Activated CD8-positive, alpha-beta memory T cell treated with anti-CD3 and anti-CD28 coated beads for 48 hours (primary cell): ENCODE measurements around the gene ZBTB7C.

Experiments
- DNase-seq, 3 experiments: peaks; one replicate each; pipeline ENCODE4 v3.0.0-alpha.2; 2020; ENCODE audit warnings: low read depth in 2 of 3, low spot score in 2 of 3

Gene ZBTB7C

DNA sequence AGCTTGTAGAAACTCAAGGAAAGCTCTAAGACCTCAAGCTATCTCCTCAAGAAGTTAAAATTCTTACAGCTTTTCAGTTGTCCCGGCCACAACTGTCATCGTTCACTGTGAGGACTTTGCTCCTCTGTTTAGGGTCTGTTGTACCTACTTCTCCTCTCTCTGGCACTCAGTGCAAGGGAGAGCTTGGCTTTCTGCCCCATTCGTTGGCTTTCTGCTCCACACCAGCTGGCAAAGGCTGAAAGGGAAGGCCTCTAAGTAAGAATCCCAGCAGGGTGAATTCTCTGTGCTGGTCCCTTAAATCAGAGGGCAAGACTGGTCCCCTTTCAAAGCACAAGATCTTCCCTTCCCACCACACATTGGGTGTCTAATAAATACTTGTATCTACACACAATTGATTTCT is 17.3 kb downstream of the ZBTB7C start:
- DNase-seq: no peak

GRCh38 chr18:48390641-48391040 is 18.5 kb downstream of the ZBTB7C start:
- no peak for DNase-seq

DNA sequence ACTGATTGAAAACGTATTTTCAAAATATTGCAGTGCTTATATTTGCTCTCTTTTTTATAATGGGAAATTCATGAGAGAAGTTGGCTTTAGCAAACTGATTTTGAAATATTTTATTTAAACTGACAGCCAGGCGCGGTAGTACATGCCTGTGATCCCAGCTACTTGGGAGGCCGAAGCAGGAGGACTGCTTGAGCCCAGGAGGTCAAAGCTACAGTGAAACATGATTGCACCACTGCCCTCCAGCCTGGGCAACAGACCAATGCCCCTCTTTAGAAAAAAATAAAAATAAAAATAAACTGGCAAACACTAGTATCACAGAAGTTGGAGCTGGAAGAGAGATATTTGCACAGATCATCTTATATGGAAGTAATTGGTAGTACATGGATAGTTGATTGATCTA is 20.7 kb downstream of the ZBTB7C start:
- no peak for DNase-seq

GRCh38 chr18:48387300-48387699 is 21.9 kb downstream of the ZBTB7C start:
- DNase-seq: no peak

DNA sequence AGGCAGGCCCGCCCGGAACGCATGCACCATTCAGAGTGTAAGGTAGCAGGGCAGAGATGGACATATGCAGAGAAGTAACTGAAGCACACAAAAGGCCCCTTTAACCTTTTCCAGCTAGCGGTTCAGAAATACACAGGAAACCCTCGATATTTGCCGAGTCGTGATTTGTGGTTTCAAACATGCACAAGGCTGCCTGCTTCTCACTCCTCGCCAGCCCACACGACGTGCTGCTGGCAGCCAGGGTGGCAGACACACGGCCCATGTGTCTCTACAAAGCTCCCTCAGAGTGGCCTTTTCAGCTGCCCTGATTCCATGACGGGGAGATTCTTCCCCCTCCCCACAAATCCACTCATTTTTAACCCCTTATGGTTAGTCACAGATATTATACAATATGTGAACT is 23.6 kb downstream of the ZBTB7C start:
- no peak for DNase-seq

DNA sequence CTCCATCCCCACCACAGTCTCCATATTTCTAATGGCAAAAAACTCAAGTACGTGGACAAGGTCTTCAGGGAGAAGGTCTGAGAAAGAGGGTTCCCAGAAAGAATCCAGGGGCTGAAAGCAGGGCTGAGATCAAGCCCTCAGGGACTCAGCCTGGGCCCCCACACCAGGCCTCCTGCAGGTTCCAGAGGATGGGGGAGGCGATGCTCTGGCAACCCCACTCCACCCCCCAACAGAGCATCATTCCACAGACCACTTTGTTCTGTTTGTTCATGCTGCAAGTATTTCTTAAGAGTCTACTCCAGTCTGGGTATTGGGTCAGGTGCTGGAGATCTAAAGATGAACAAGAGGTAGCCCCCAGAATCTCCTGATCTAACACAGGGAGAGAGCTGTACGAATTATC is 32.2 kb downstream of the ZBTB7C start:
- DNase-seq: no peak

DNA sequence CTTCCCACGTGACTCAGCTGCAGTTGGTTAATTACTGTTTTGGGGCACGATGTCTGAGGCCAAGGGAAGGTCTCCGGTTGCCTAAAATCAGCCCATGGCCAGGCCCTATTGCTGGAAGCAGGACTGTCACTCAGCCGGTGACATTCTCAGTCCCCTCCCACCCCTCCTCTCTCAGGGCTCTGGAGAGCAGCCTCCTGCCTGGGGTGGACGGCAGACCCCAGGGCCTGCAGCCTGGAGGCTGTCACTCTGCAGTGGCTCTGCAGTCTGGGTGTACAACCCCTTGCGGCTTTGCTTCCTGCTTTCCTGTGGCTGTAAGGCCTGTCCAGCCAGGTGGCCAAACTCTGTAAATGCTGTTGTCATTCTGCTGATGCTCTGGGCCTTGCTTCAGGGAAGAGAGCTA is 32.8 kb downstream of the ZBTB7C start:
- no peak for DNase-seq

GRCh38 chr18:48375150-48375800 is 33.9 kb downstream of the ZBTB7C start:
- DNase-seq: no peak

DNA sequence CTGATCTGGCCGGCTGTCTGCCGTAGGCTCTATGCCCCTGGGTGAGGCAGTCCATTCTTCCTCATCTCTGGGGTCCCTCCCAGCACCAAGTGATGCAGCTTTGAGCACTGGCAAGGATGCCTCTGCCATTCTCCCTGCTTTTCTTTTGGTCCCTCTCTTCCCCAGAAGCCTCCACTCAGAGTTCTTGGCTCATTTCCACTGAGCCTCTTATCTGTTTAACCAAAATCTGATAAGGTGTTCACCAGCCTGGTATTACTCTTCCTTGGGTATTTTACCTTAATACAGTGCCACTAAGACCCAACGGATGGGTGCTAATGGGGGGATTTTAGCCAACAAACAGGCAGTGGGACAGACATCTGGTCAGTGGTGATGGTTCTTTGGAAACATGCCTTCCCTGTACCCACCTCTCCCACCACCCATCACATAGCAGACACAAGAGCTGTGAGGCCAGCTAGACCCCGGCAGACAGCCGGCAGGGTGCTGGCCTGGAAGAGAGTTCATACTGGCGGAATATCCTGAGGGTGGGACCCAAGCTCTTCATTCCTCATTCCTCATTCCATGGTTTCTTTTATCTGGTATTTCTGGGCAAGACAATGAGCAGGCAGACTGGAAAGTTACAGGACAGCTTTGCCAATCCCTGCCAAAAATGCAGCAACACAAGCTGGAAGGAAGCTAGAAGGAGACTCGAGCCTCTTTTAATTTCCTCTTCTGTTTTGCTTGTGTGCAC is 34.6 kb downstream of the ZBTB7C start:
- no peak for DNase-seq

DNA sequence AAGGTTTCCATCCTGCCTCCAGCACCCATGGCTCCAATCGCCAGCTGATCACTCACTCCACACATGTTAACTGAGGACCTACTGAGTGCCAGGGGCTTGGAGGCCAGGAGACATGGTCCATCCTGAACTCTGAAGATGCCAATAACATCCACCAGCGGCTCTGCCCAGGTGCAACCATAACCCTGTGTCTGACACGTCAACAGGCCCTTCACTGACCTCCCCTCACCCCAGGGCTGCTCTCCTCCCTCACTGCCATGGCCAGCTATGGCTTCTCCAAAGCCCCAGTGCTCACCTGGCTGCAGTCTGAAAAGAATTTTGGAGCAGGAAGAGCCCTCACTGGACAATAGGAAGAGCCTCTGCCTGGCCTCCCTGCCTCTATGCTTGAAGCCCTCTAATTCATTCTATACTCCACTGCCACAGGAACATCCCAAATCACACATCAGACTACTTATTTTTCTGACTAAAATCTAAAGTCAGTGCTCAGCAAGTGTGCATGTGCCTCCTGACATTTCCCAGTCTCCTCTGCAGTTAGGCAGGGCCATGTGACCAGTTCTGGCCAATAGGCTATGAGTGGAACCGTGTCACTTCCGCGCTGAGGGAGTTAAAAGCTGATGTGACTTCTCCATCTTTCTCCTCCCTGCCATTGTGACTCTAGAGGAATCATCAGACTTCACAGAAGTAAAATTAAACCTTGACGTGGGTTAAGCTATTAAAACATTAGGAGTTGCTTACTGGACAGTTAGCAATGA is 37.2 kb downstream of the ZBTB7C start:
- no peak for DNase-seq

- no peak for DNase-seq
These were observed 41.6 kb downstream of the ZBTB7C start for GRCh38 chr18:48367557-48367956.

GRCh38 chr18:48365965-48366364 is 43.2 kb downstream of the ZBTB7C start:
- DNase-seq: no peak

DNA sequence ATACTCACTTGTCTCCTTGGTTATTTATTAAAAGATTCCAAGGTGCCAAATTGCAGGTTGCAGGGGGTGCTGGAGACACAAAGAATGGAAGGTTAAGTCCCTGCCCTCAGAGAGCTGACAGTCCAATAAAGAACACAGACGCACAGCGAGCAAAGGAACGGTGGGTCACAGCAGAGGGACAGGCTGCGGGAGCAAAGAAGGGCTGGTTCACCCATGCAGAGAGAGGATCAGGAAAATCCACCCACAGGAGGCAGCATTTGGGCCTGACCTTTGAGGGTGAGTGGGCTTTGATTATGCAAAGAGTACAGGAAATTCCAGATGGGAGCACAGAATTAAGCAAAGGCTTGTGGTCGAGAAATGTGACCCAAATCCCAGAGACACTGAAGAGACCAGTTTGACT is 45.0 kb downstream of the ZBTB7C start:
- DNase-seq: no peak

DNA sequence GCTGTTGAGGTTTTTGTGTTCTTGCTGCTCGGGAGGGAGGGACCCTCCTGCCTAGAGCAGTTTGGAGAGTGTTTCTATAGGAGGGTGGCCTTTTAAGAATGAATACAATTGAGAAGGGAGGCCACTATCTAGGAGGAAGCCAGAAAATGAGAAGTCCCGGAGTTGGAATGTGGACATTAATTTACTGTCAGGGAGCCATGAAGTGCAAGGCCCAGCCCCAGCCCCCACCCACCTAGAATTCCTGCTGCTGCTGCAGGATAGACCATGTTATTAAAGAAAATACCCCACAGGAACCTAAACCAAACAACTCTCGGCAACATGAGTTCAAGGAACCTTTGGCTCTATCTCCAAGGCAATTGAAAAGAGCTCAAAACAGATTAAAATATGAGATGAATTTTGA is 46.0 kb downstream of the ZBTB7C start:
- no peak for DNase-seq

- no peak for DNase-seq
These were observed 47.4 kb downstream of the ZBTB7C start for GRCh38 chr18:48361801-48362200.

DNA sequence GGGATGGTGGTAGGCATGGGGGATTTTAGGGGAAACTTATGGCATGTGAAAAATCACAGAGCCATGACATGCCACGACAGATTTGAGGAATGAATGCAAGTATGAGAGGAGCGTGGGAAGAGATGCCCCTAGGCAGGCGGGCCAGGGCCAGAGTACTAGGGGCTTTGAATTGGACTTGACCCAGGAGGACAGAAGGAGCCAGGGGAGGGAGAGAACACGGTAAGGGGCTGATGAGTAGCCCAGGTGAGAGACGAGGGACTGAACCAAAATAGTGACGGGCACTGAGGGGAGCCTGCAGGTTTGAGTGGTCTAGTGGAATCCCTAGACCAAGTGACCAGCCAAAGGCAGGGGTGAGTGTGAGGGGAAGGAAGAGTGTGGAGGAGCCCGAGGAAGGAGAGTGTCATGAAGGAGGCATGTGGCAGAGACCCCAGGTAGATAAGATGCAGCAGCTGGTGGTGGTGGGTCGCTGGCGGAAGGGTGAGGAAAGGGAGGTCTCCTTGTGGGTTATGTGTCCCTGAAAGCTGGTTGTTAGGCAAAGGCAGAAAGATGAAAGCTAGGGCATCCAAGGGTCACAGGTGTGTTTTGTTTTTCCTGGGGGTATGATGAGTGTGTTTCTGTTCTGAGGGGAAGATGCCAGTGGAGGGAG is 48.7 kb downstream of the ZBTB7C start:
- DNase-seq: no peak

DNA sequence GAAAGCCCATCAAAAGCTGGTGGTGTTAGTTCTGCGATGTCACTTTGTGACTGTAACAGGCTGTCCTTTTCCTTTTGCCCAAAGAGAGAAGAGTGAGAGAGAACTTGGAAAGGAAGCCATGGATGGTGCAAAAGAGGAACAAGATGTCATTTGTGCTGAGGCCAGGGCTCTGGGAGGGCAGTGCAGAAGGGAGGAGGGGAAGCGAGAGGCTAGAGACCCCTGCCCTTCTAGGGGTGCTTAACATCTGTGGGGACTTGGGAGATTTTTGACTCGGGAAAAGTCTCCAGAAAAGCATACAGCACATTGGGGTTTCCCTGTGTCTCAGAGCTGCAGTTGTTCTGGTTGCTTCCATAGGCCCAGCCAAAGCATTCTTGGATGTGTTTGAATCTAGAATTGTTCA is 49.6 kb downstream of the ZBTB7C start:
- DNase-seq: no peak

GRCh38 chr18:48358868-48359267 is 50.3 kb downstream of the ZBTB7C start:
- DNase-seq: no peak

DNA sequence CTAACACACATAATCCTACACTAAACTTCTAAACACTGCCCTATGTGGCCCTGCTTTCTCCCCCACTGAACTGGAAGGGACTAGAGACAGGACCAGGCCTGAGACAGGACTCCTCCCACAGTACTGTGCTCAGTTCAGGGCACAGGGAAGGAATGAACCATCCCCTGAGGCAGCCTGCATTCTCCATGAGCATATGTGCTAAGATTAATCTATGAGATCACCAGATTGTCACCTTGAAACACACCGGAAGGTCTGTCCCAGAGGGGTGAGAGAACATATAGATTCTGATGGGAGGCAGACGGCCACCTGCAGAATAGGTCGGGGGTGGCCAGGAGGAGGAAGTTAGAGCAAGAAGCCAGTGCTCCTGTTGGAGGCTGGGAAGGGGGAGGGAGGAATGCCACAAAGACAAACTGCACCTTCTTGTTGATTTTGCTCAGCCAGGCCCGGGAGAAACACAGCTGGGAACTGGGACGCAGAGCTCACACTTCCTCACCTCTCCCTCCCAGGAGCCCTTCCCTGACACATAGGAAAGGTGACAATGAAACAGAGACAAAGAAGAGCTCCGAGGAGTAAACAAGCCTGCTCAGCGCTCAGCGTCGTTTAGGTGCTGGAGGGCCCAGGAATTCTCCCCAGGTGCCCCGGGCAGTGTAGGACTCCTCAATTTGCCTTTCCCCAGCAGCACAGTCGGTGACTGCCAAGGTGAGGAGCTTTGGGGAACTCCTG is 52.1 kb downstream of the ZBTB7C start:
- no peak for DNase-seq

DNA sequence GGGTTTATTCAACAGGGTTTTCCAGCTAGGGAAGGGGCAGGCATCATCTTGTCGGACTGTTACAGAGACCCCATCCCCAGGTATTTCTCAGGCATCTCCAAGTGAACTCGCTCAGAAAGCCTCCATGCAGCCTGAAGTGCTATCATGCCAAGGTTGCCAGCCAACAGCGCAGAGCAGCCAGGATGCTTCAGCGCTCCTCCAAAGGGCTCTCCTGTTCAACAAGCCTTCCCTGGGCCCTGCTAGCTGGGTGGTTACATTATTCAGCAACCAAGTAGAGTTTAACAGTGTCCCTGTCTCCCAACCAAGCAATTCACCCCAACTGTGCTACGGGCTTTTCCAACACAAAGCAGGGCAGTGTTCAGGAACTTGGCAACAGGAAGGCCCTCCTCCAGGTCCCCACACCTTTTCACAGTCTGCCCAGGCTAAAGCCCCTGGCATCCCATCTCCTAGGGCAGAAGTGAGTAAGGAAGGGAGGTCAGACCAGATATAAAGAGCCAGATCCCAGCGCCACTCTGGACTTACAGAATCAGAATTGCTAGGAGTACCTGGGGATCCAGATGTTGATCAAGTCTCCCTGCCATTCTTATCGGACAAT is 52.9 kb downstream of the ZBTB7C start:
- DNase-seq: no peak
